ENCODE measurements around the gene ZNF235.
"Not testable (repeated sequence)": the region's sequence is repeated elsewhere in the genome, so short reads cannot be mapped to it uniquely, and the experiment has no call there.

Gene ZNF235

DNA sequence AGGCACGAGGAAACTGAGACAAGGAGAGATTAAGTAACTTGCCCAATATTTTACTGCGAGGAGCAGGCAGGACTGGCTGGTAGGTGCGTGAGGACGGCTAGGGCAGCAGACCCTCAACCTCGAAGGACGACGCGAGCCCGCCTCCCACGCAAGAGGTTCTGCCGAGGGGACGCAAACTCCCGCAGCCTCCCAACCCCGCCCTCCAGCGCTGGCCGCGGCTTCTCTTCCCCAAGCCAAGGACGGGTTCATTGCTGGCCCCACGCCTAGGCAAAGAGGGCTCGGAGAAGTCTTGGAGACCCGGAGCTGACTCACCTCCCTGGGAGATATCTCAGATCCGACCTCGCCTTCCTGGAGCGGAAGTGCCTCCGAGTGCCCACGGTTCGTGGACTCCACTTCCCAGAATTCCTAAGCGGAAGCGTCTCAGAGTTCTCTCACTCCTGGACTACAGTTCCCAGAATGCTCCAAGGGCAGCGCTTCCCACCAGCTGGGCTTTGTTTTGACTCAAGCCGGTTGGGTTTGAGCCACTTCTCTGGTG, at the start of gene ZNF235:
ZNF235 (minus strand) TSS at position 367 of the 535 bp plus-strand sequence. CDS start 1,621 bp downstream, outside the sequence.
- TF ChIP-seq, protein P1, sequence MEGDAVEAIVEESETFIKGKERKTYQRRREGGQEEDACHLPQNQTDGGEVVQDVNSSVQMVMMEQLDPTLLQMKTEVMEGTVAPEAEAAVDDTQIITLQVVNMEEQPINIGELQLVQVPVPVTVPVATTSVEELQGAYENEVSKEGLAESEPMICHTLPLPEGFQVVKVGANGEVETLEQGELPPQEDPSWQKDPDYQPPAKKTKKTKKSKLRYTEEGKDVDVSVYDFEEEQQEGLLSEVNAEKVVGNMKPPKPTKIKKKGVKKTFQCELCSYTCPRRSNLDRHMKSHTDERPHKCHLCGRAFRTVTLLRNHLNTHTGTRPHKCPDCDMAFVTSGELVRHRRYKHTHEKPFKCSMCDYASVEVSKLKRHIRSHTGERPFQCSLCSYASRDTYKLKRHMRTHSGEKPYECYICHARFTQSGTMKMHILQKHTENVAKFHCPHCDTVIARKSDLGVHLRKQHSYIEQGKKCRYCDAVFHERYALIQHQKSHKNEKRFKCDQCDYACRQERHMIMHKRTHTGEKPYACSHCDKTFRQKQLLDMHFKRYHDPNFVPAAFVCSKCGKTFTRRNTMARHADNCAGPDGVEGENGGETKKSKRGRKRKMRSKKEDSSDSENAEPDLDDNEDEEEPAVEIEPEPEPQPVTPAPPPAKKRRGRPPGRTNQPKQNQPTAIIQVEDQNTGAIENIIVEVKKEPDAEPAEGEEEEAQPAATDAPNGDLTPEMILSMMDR (IDR thresholded peaks at IDR 0.05) = no peak
- peaks cover 38% of the 10 kb centered on the region for H3K9me3 Mint-ChIP-seq

GRCh38 chr19:44346556-44346955, 41.7 kb upstream of the ZNF235 start:
- Mint-ChIP-seq H3K4me1 (no peaks in the 10 kb centered on the region), H3K9me3 (peaks cover 90% of the 10 kb centered on the region), H3K4me3 (no peak overlapping the region), H3K27ac (no peak overlapping the region), H3K27me3 (ENCODE audit: low read depth, poor library complexity) (peaks cover 4% of the 10 kb centered on the region), H3K36me3 (ENCODE audit: low read depth) (peaks cover 98% of the 10 kb centered on the region)
- TF ChIP-seq, protein P1 (IDR thresholded peaks at IDR 0.05) = no peak
- DNase-seq = no peak

More for the DNA sequence above, at the start of gene ZNF235:
- peaks cover 13% of the 10 kb centered on the region for H3K27me3 Mint-ChIP-seq (ENCODE audit: low read depth, poor library complexity)
- peak within 1 kb of the TSS; percentile 99 for H3K4me3 Mint-ChIP-seq
- DNase-seq = peak; percentile 76
- peaks cover 14% of the 10 kb centered on the region for H3K4me1 Mint-ChIP-seq
- peaks cover 35% of the 10 kb centered on the region for H3K36me3 Mint-ChIP-seq (ENCODE audit: low read depth)
- peak within 1 kb of the TSS; percentile 94 for H3K27ac Mint-ChIP-seq

DNA sequence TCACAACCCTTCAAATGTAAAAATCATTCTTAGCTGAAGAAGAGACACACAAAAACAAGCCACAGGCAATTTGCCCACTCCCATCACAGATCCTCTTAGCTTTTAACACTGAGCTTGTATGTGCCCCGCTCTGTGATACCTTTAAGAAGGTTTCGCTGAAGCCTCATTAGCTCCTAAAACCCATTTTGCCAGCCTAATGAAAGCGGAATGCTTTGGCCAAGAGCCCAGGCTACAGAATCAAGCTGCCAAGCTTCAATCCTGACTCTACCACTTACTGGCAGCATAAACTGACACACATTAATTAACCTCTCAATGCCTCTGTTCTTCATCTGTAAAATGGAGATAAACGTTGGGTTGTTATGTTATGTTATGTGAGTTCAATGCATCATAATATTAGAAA, 41.1 kb upstream of the ZNF235 start:
- Mint-ChIP-seq H3K9me3 (peaks cover 90% of the 10 kb centered on the region), H3K36me3 (ENCODE audit: low read depth) (peaks cover 98% of the 10 kb centered on the region), H3K27ac (no peak overlapping the region), H3K4me3 (no peak overlapping the region), H3K27me3 (ENCODE audit: low read depth, poor library complexity) (peaks cover 4% of the 10 kb centered on the region), H3K4me1 (no peaks in the 10 kb centered on the region)
- TF ChIP-seq, protein P1 (IDR thresholded peaks at IDR 0.05) = no peak
- no peak for DNase-seq

DNA sequence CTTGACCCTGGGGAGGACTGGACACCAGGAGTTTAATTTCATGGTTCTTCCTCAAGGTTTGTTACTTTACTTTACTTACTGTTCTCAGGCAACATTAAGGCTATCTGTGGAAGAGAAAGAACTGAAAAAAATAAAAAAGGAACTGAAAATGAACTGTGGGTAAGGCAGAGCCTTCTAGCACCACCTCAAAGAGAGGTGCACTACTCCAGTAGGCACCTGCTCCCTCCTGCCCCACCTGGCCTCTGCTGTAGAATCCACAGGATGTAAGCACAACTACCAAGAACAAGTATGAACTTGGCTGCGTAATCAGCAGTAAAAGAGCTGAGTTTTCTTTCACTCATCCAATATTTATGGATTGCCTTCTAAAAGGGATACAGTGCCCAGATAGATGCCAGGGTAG, 39.4 kb upstream of the ZNF235 start:
- no peaks in the 10 kb centered on the region for H3K4me1 Mint-ChIP-seq
- no peak overlapping the region for H3K4me3 Mint-ChIP-seq

GRCh38 chr19:44341794-44342193, 37.0 kb upstream of the ZNF235 start:
- TF ChIP-seq, protein P1 (IDR thresholded peaks at IDR 0.05) = no peak
- no peaks in the 10 kb centered on the region for H3K4me1 Mint-ChIP-seq
- no peak overlapping the region for H3K4me3 Mint-ChIP-seq
- peaks cover 98% of the 10 kb centered on the region for H3K36me3 Mint-ChIP-seq (ENCODE audit: low read depth)
- H3K9me3 Mint-ChIP-seq = peaks cover 89% of the 10 kb centered on the region
- H3K27ac Mint-ChIP-seq = no peak overlapping the region
- no peak for DNase-seq
- H3K27me3 Mint-ChIP-seq (ENCODE audit: low read depth, poor library complexity) = peaks cover 4% of the 10 kb centered on the region

More for the DNA sequence above, 39.4 kb upstream of the ZNF235 start:
- Mint-ChIP-seq H3K27ac (no peak overlapping the region), H3K27me3 (ENCODE audit: low read depth, poor library complexity) (peaks cover 8% of the 10 kb centered on the region), H3K36me3 (ENCODE audit: low read depth) (peaks cover 98% of the 10 kb centered on the region), H3K9me3 (peaks cover 90% of the 10 kb centered on the region)
- TF ChIP-seq, protein P1 (IDR thresholded peaks at IDR 0.05) = no peak
- DNase-seq = no peak

DNA sequence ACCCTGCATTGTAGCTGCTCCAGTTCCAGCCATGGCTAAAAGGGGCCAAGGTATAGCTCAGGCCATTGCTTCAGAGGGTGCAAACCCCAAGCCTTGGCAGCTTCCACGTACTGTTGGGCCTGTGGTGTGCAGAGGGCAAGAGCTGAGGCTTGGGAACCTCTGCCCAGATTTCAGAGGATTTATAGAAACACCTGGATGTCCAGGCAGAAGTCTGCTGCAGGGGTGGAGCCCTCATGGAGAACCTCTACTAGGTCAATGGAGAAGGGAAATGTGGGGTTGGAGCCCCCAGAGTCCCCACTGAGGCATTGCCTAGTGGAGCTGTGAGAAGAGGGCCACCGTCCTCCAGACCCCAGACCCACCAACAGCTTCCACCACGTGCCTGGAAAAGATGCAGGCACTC, 29.8 kb upstream of the ZNF235 start:
- H3K9me3 Mint-ChIP-seq = peaks cover 97% of the 10 kb centered on the region
- H3K4me1 Mint-ChIP-seq; H3K27ac Mint-ChIP-seq; H3K27me3 Mint-ChIP-seq (ENCODE audit: low read depth, poor library complexity); DNase-seq; H3K4me3 Mint-ChIP-seq: not testable (repeated sequence)
- H3K36me3 Mint-ChIP-seq (ENCODE audit: low read depth) = peaks cover 98% of the 10 kb centered on the region

Measured in nephron progenitor cell (in vitro differentiated cells).